ENCODE data around the gene ANKEF1. TPM values are rescaled to one million over a fixed set of nuclear protein-coding genes. Genes with fewer than 3 reads are reported as not detected.
"Not testable (repeated sequence)": the region's sequence is repeated elsewhere in the genome, so short reads cannot be mapped to it uniquely, and the experiment has no call there.

Gene ANKEF1
- total and polyA plus RNA-seq, 2 experiments from 2014 or later = 4.7 to 9.7 TPM

DNA sequence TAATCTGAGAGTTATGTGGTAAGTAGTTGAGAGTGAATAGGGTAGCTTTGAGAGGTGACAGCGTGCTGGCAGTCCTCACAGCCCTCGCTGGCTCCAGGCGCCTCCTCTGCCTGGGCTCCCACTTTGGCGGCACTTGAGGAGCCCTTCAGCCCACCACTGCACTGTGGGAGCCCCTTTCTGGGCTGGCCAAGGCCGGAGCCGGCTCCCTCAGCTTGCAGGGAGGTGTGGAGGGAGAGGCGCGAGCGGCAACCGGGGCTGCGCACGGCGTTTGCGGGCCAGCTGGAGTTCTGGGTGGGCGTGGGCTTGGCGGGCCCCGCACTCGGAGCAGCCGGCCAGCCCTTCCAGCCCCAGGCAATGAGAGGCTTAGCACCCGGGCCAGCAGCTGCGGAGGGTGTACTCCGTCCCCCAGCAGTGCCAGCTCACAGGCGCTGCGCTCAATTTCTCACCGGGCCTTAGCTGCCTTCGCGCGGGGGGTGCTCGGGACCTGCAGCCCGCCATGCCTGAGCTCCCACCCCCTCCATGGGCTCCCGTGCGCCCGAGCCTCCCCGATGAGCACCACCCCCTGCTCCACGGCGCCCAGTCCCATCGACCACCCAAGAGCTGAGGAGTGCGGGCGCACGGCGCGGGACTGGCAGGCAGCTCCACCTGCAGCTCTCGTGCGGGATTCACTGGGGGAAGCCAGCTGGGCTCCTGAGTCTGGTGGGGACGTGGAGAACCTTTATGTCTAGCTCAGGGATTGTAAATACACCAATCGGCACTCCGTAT, 3.2 kb upstream of the ANKEF1 start:
- not testable (repeated sequence) for H3K4me3 Mint-ChIP-seq; H4K20me1 ChIP-seq (replicated peaks; ENCODE audit: insufficient read depth); H3K27ac Mint-ChIP-seq; H3K27me3 Mint-ChIP-seq (ENCODE audit: insufficient read depth, low read depth, poor library complexity); H3F3A ChIP-seq (replicated peaks; ENCODE audit: low read depth); H3K4me1 ChIP-seq (ENCODE audit: insufficient read depth); H3K4me2 ChIP-seq; H3K36me3 ChIP-seq (ENCODE audit: insufficient read depth); H3K27me3 ChIP-seq (ENCODE audit: insufficient read depth); H3K4me3 ChIP-seq; H3K9me2 ChIP-seq (ENCODE audit: insufficient read depth); H3K9me3 Mint-ChIP-seq; H3K79me2 ChIP-seq (replicated peaks; ENCODE audit: insufficient read depth); H3K4me1 Mint-ChIP-seq; H3K27ac ChIP-seq (ENCODE audit: low read depth); H2AFZ ChIP-seq; ATAC-seq; DNase-seq (ENCODE audit: low spot score); H3K36me3 Mint-ChIP-seq (ENCODE audit: low read depth)

GRCh38 chr20:10032269-10032668, 2.5 kb upstream of the ANKEF1 start:
- ATAC-seq; H3K4me1 ChIP-seq (ENCODE audit: insufficient read depth); DNase-seq (ENCODE audit: low spot score); H3F3A ChIP-seq (replicated peaks; ENCODE audit: low read depth); H2AFZ ChIP-seq; H3K36me3 Mint-ChIP-seq (ENCODE audit: low read depth); H3K9me3 Mint-ChIP-seq; H3K4me2 ChIP-seq; H3K27ac ChIP-seq (ENCODE audit: low read depth); H3K4me1 Mint-ChIP-seq; H3K27ac Mint-ChIP-seq; H3K4me3 Mint-ChIP-seq; H3K36me3 ChIP-seq (ENCODE audit: insufficient read depth); H3K9me2 ChIP-seq (ENCODE audit: insufficient read depth); H3K27me3 Mint-ChIP-seq (ENCODE audit: insufficient read depth, low read depth, poor library complexity); H3K4me3 ChIP-seq; H3K79me2 ChIP-seq (replicated peaks; ENCODE audit: insufficient read depth); H4K20me1 ChIP-seq (replicated peaks; ENCODE audit: insufficient read depth); H3K27me3 ChIP-seq (ENCODE audit: insufficient read depth): not testable (repeated sequence)

DNA sequence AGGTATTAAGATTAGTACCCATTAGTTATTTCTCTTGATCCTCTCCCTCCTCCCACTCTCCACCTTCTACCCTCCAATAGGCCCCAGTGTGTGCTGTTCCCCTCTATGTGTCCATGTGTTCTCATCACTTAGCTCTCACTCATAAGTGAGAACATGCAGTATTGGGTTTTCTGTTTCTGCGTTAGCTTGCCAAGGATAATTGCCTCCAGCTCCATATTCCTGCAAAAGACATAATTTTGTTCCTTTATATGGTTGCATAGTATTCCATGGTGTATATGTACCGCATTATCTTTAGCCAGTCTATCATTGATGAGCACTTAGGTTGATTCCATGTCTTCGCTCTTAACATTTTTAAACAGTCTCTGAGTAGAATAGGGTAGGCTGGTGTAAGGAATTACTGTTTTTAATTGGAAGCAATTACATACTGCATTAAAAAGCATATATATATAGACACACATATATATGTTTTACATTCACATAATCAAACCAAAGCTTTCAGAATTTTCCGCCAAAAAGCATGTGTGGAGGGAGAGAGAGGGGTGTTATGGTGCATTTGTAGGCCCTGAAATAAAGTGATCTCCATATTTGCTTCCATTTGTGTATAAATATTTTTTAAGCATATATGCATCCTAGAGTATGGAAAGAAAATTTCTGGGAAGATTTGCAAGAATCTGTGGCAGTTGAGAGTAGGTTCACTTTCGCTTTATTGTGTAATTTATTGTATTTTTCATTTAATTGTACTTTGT, 709 bp upstream of the ANKEF1 start:
- H3F3A ChIP-seq (replicated peaks; ENCODE audit: low read depth) = no peaks in the 10 kb centered on the region
- peaks cover 8% of the 10 kb centered on the region for H3K4me1 Mint-ChIP-seq
- ATAC-seq (no peak), DNase-seq (ENCODE audit: low spot score) (no peak)
- H4K20me1 ChIP-seq (replicated peaks; ENCODE audit: insufficient read depth) = no peaks in the 10 kb centered on the region
- no peak overlapping the region for H3K27ac Mint-ChIP-seq
- H3K27me3 Mint-ChIP-seq (ENCODE audit: insufficient read depth, low read depth, poor library complexity) = peaks cover 4% of the 10 kb centered on the region
- peaks cover 7% of the 10 kb centered on the region; the same call in 1 of the 2 replicates for H3K27me3 ChIP-seq (ENCODE audit: insufficient read depth)
- H2AFZ ChIP-seq = no peak overlapping the region
- H3K79me2 ChIP-seq (replicated peaks; ENCODE audit: insufficient read depth) = 0 out of 2 replicates have a peak, but pooled peaks cover 4% of the 10 kb centered on the region
- no peak overlapping the region for H3K4me3 ChIP-seq
- peaks cover 6% of the 10 kb centered on the region; the same call in 1 of the 2 replicates for H3K4me1 ChIP-seq (ENCODE audit: insufficient read depth)
- no peaks in the 10 kb centered on the region for H3K9me2 ChIP-seq (ENCODE audit: insufficient read depth)
- H3K9me3 Mint-ChIP-seq = peaks cover 5% of the 10 kb centered on the region; the same call in 1 of the 3 replicates
- no peak overlapping the region for H3K4me2 ChIP-seq
- no peaks in the 10 kb centered on the region for H3K36me3 ChIP-seq (ENCODE audit: insufficient read depth)
- no peak overlapping the region for H3K27ac ChIP-seq (ENCODE audit: low read depth)
- no peaks in the 10 kb centered on the region; the same call in 2 of the 3 replicates for H3K36me3 Mint-ChIP-seq (ENCODE audit: low read depth)
- peak overlapping the region; percentile 46; the same call in 2 of the 3 replicates for H3K4me3 Mint-ChIP-seq
- no peak for TF ChIP-seq STAT1 (IDR thresholded peaks at IDR 0.05; ENCODE audit: unreplicated experiment)
- TF ChIP-seq CREB1 (CRISPR knock-in tag; IDR thresholded peaks at IDR 0.05; ENCODE audit: low read depth) = no peak
- TF ChIP-seq, protein P1, sequence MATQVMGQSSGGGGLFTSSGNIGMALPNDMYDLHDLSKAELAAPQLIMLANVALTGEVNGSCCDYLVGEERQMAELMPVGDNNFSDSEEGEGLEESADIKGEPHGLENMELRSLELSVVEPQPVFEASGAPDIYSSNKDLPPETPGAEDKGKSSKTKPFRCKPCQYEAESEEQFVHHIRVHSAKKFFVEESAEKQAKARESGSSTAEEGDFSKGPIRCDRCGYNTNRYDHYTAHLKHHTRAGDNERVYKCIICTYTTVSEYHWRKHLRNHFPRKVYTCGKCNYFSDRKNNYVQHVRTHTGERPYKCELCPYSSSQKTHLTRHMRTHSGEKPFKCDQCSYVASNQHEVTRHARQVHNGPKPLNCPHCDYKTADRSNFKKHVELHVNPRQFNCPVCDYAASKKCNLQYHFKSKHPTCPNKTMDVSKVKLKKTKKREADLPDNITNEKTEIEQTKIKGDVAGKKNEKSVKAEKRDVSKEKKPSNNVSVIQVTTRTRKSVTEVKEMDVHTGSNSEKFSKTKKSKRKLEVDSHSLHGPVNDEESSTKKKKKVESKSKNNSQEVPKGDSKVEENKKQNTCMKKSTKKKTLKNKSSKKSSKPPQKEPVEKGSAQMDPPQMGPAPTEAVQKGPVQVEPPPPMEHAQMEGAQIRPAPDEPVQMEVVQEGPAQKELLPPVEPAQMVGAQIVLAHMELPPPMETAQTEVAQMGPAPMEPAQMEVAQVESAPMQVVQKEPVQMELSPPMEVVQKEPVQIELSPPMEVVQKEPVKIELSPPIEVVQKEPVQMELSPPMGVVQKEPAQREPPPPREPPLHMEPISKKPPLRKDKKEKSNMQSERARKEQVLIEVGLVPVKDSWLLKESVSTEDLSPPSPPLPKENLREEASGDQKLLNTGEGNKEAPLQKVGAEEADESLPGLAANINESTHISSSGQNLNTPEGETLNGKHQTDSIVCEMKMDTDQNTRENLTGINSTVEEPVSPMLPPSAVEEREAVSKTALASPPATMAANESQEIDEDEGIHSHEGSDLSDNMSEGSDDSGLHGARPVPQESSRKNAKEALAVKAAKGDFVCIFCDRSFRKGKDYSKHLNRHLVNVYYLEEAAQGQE (IDR thresholded peaks at IDR 0.05; ENCODE audit: unreplicated experiment) = no peak
- TF ChIP-seq EZH2 (IDR thresholded peaks at IDR 0.05; ENCODE audit: low read depth, unreplicated experiment) = no peak
- no peak for TF ChIP-seq ZNF331 (CRISPR knock-in tag; IDR thresholded peaks at IDR 0.05; ENCODE audit: low read depth)
- TF ChIP-seq EZH2phosphoT487 (IDR thresholded peaks at IDR 0.05; ENCODE audit: unreplicated experiment) = no peak
- TF ChIP-seq ETS1 (IDR thresholded peaks at IDR 0.05) = no peak
- no peak for TF ChIP-seq POLR2AphosphoS5 (IDR thresholded peaks at IDR 0.05; ENCODE audit: low read depth)
- no peak for TF ChIP-seq ZNF114 (CRISPR knock-in tag; IDR thresholded peaks at IDR 0.05)
- no peak for TF ChIP-seq NANOG (IDR thresholded peaks at IDR 0.05; ENCODE audit: borderline replicate concordance)
- no peak for TF ChIP-seq JUNB (IDR thresholded peaks at IDR 0.05; ENCODE audit: unreplicated experiment)
